Measurements from ENCODE around the gene PRDM1.

PRDM1 gene

DNA sequence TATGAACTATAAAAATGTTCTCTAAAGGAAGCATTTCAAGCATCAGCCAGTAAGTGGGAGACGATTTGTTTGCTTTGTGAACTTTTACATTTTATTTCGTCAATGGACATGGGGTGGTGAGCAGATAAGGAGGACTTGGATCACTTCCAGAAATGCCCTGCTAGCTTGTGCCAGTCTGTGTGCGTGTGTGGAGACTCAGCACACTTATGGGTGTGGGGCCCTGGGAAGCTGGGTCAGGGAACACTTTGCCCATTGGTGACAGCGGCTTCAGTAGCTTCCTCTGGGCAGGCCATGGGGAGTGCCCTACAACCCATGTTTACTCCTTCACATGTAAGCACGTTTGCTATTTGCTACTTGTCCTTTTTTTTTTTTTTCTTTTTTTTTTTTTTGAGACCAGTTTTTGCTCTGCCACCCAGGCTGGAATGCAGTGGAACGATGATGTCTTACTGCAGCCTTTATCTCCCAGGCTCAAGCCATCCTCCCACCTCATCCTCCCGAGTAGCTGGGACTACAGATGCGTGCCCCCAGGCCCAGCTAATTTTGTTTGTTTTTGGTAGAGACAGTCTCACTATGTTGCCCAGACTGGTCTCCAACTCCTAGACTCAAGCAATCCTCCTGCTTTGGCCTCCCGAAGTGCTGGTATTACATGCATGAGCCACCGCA, 24.2 kb downstream of the PRDM1 start:
- Histone ChIP-seq H3K27me3 (no peaks in the 10 kb centered on the region), H3K4me3 (ENCODE audit: low read depth, low read length) (0 out of 2 replicates have a peak overlapping the region, but pooled peaks have one; percentile 2), H3K4me1 (peaks cover 35% of the 10 kb centered on the region), H3K36me3 (no peaks in the 10 kb centered on the region; the same call in 1 of the 2 replicates), H3K9me3 (no peaks in the 10 kb centered on the region)
- no peak for TF ChIP-seq CTCF (IDR thresholded peaks at IDR 0.05; ENCODE audit: low read depth, low read length)
- peak; percentile 38 for DNase-seq

GRCh38 chr6:106112433-106112832, 26.3 kb downstream of the PRDM1 start:
- TF ChIP-seq CTCF (IDR thresholded peaks at IDR 0.05; ENCODE audit: low read depth, low read length): no peak
- Histone ChIP-seq H3K27me3 (no peaks in the 10 kb centered on the region), H3K4me3 (ENCODE audit: low read depth, low read length) (no peak overlapping the region), H3K4me1 (peaks cover 35% of the 10 kb centered on the region), H3K9me3 (no peaks in the 10 kb centered on the region), H3K36me3 (no peaks in the 10 kb centered on the region)
- no peak for DNase-seq

DNA sequence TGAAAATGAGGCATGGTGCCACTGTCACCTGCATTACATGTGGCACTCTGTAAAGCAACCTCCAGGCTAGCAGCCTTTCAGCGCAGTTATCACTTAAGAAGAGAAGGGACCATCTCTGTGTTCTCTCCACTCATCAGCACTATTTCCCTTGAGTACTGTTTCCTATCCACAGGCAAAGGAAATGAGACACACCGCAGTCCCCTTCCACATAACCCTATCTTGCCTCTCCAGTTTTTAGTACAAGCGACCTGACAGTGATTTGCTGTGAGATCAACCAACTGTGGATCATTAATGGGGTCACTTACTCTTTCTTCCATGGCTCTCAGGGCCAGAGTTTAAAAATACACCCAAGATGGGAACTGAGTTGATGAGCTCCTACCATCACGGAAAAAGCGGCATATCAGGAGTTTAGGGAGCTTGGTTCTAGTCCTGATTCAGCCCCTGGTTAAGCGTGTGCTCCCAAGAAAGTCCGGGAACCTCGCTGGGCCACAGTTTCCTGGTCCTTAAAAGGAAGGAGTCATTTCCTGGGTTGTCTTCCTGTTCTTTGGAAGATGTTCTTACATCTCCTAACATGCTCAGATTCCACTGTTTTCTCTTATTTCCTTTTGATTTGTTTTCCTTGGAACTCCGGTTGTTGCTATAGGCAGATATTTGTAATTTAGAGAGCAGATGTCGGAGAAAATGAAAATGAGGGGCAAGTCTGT, 27.3 kb downstream of the PRDM1 start:
- H3K4me1 ChIP-seq: peaks cover 35% of the 10 kb centered on the region
- no peak for TF ChIP-seq CTCF (IDR thresholded peaks at IDR 0.05; ENCODE audit: low read depth, low read length)
- no peak for DNase-seq

GRCh38 chr6:106114492-106114891, 28.4 kb downstream of the PRDM1 start:
- TF ChIP-seq CTCF (IDR thresholded peaks at IDR 0.05; ENCODE audit: low read depth, low read length): no peak
- Histone ChIP-seq H3K27me3 (no peaks in the 10 kb centered on the region), H3K36me3 (no peaks in the 10 kb centered on the region), H3K4me3 (ENCODE audit: low read depth, low read length) (no peak overlapping the region), H3K9me3 (no peaks in the 10 kb centered on the region), H3K4me1 (peaks cover 35% of the 10 kb centered on the region)
- no peak for DNase-seq

More for the DNA sequence above, 27.3 kb downstream of the PRDM1 start:
- Histone ChIP-seq H3K9me3 (no peaks in the 10 kb centered on the region), H3K36me3 (no peaks in the 10 kb centered on the region), H3K4me3 (ENCODE audit: low read depth, low read length) (no peak overlapping the region), H3K27me3 (no peaks in the 10 kb centered on the region)

DNA sequence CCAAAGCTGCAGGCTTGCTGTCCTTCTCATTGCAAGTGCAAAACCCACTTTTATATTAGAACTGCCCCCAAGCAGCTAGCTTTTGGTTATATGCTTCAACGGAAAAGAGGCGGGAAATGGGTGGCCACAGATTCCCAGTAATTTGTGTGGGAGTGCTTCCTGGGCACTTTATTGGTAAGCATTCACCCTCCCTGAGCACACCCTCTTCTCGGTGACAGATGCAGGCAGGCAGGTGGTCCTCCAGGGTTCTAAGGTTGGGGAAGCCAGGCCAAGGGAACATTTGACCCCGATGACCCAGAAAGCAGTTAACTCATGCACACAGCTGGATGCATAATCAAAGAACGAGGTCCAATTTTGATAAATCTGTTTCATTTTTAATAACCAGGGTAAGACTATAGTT, 29.1 kb downstream of the PRDM1 start:
- H3K4me3 ChIP-seq (ENCODE audit: low read depth, low read length): no peak overlapping the region
- TF ChIP-seq CTCF (IDR thresholded peaks at IDR 0.05; ENCODE audit: low read depth, low read length): no peak
- peaks cover 27% of the 10 kb centered on the region for H3K4me1 ChIP-seq
- no peak for DNase-seq
- H3K9me3 ChIP-seq: no peaks in the 10 kb centered on the region
- no peaks in the 10 kb centered on the region for H3K27me3 ChIP-seq
- no peaks in the 10 kb centered on the region for H3K36me3 ChIP-seq

Measured in BE2C (cell line).